H54 (cell line): ENCODE measurements around the gene PLEKHG4B.
"Not testable (repeated sequence)": the region's sequence is repeated elsewhere in the genome, so short reads cannot be mapped to it uniquely, and the experiment has no call there.

Source experiments
- DNase-seq: peaks from one replicate; pipeline ENCODE4 v3.0.0; 2011; ENCODE audit warnings: low spot score, mixed read lengths; ENCODE audit not compliant: insufficient read length
- FAIRE-seq: peaks from 3 replicates; lab custom pipeline; 2011; peaks lifted over from hg19 to GRCh38; lab: Jason Lieb, UNC
- POLR2A ChIP-seq: IDR thresholded peaks from 2 replicates; pipeline ENCODE4 v1.6.1; 2011; ENCODE audit warnings: low read depth, mild to moderate bottlenecking, low read length

The PLEKHG4B gene, protein sequence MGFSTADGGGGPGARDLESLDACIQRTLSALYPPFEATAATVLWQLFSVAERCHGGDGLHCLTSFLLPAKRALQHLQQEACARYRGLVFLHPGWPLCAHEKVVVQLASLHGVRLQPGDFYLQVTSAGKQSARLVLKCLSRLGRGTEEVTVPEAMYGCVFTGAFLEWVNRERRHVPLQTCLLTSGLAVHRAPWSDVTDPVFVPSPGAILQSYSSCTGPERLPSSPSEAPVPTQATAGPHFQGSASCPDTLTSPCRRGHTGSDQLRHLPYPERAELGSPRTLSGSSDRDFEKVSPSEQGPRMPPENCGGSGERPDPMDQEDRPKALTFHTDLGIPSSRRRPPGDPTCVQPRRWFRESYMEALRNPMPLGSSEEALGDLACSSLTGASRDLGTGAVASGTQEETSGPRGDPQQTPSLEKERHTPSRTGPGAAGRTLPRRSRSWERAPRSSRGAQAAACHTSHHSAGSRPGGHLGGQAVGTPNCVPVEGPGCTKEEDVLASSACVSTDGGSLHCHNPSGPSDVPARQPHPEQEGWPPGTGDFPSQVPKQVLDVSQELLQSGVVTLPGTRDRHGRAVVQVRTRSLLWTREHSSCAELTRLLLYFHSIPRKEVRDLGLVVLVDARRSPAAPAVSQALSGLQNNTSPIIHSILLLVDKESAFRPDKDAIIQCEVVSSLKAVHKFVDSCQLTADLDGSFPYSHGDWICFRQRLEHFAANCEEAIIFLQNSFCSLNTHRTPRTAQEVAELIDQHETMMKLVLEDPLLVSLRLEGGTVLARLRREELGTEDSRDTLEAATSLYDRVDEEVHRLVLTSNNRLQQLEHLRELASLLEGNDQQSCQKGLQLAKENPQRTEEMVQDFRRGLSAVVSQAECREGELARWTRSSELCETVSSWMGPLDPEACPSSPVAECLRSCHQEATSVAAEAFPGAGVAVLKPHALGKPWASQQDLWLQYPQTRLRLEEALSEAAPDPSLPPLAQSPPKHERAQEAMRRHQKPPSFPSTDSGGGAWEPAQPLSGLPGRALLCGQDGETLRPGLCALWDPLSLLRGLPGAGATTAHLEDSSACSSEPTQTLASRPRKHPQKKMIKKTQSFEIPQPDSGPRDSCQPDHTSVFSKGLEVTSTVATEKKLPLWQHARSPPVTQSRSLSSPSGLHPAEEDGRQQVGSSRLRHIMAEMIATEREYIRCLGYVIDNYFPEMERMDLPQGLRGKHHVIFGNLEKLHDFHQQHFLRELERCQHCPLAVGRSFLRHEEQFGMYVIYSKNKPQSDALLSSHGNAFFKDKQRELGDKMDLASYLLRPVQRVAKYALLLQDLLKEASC (N-terminal part only)

DNA sequence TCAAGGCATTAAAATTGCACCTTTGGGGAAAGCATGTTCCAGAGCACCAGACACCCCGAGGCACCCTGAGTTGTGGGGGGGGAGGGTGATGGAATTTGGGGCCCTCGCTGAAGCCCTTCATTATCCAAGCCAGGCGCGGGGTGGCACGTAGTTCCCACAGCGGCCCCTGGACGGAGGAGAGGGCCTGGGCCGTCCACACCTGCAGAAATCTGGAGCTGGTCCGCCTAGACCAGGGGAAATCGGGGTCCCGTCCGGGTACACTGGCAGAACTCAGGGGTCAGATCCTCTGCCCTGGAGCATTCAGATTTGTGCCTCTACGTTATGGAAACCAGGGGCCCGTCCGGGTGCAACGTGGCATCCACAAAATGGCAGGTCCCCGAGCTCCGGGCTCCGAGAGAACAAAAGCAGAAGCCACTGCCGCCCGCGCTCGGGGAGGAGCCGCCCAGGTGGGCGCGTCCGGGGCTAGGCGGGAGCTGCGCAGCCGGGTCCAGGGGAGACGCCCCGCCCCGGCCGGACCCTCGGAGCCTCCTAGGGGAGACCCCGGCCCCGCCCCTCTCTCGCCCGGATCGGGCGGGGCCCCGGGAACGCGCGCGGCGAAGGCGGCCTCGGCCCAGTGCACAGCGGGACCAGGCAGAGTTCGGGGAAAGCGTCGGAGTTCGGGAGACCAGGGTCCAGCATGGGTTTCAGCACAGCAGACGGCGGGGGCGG lies at the start of gene PLEKHG4B:
Gene PLEKHG4B, plus strand, starts transcription at position 613 of the 708 bp plus-strand sequence. Its CDS starts 64 bp downstream, at position 677.
- TF ChIP-seq POLR2A: no peak
- FAIRE-seq (no peak), DNase-seq (no peak)

GRCh38 chr5:42250-42649 lies 49.7 kb upstream of the PLEKHG4B start:
- DNase-seq: no peak
- no peak for FAIRE-seq
- TF ChIP-seq POLR2A: no peak

- TF ChIP-seq POLR2A: no peak
- FAIRE-seq (no peak), DNase-seq (no peak)
Measured at GRCh38 chr5:48192-48591, 43.8 kb upstream of the PLEKHG4B start.

GRCh38 chr5:49530-49929 lies 42.4 kb upstream of the PLEKHG4B start:
- FAIRE-seq: not testable (repeated sequence)

DNA sequence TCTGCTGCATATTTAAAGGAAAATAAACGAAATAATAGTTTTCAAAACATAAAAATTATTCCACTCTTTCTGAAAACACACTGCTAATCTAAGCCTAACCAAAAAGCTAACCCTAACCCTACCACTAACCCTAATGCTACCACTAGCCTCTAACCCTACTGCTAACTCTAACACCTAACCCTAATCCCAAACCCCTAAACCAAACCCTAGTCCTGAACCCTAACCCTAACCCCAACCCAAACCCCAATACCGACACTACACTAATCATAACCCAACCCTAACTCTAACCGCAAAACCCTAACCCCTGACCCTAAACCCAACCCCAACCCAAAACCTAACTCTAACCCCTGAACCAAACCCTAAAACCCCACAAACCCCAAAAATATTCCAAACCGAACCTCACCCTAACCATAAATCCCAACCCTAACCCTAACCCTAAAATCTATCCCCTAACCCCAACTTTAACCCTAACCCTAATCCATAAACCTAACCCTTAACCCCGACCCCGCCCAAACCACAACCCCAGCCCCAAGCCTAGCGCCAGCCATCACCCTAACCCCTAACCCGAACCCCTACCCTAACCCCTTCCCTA lies 41.9 kb upstream of the PLEKHG4B start:
- DNase-seq (no peak), FAIRE-seq (no peak)
- no peak for TF ChIP-seq POLR2A

More at GRCh38 chr5:49530-49929, 42.4 kb upstream of the PLEKHG4B start:
- DNase-seq: not testable (repeated sequence)

GRCh38 chr5:50724-51499 lies 41.1 kb upstream of the PLEKHG4B start:
- FAIRE-seq (no peak), DNase-seq (no peak)
- no peak for TF ChIP-seq POLR2A

DNA sequence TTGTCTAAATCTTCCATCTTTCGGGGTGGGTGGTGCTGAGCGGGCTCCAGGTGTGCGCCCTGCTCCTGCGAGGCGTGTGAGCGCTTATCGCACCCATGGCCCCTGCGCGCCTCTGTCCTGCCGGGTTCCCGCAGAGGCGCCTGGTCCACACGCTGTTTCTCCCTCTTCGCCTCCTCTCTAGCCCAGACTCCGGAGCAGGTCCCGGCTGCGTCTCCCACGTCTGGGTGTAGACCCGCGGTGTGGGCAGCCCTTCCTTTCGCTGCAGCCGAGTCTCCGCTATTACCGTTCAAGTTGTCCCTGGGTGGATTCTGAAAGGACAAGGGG lies 40.5 kb upstream of the PLEKHG4B start:
- no peak for TF ChIP-seq POLR2A
- FAIRE-seq: no peak
- no peak for DNase-seq

DNA sequence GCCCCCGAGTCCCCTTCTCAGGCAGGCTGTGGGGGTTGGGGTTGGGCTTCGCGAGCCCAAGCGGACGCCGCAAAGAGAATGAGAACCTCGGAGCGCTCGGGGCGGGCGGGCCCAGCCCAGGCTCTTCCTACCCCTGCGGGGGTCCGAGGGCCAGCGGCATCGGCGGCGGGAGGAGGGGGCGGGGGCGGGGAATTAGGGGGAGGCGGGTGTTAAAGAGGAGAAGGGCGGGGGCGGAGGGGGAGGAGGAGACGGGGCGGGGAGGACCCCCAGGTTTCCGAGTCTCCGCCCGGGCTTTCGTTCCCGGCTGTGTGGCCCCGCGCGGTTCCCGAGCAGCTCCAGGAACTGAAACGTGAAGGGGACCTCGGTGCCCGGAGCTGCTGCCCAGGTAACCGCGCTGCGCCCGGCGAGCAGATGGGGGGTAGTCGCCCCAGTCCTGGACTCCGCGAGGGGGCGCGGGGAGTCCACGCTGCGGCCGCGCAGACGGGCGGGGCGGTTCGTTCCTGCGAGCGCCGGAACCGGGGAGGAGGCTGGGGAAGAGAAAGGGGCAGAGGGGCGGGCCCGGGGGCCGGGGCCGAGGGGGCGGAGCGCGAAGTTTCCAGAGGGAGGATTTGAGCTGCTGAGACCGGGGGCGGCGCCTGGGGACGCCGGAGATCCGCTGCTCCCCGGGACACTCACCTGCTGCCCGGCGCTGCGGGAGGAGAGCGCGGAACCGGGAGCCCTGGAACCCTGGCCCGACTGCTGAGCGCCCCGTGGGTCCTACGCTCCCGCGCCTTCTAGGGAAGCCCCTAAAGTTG lies 38.4 kb upstream of the PLEKHG4B start:
- DNase-seq: no peak
- TF ChIP-seq POLR2A: no peak
- FAIRE-seq: no peak

DNA sequence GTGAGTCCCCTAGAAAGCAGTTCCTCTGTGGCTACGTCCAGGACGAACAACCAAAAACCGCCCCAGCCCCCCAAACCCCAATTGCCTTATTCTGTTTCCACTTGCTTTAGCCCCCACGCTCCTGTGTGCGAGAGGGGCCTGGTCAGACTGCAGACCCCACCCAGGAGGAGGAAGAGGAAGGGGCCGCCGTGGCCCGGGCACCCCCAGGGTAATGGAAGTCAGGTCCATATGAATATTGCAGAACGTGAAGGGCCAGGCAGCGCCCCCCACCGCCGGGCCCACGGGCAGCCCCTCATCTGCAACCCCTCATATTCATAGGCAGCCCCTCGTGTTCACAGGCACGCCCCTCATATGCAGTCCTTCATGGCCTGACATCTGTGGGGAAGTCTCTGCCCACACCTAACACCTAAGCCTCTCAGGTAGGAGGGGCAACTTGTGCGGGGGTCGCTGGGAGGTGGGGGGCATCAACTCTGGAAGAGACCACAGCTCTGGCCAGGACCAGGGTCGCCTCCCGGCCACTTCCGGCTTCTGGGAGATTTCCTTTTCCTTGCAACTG lies 37.7 kb upstream of the PLEKHG4B start:
- DNase-seq (no peak), FAIRE-seq (no peak)

GRCh38 chr5:54876-55569 lies 36.9 kb upstream of the PLEKHG4B start:
- no peak for TF ChIP-seq POLR2A
- no peak for DNase-seq
- FAIRE-seq: no peak

More for the DNA sequence above, 37.7 kb upstream of the PLEKHG4B start:
- no peak for TF ChIP-seq POLR2A
